Smooth muscle cell (in vitro differentiated cells): ENCODE measurements around the gene MAD1L1. TPM values are rescaled to one million over a fixed set of nuclear protein-coding genes. Genes with fewer than 3 reads are reported as not detected.

Experiments used
- DNase-seq: peaks from one replicate; lab custom pipeline; 2025; ENCODE audit not compliant: unreplicated experiment; lab: John Stamatoyannopoulos, UW
- H2AFZ ChIP-seq: fragments of 200-600 bp; sonication (generic); 2 replicates; pipeline ENCODE4 v1.6.0; 2016; ENCODE audit warnings: antibody characterized with exemption, low read depth, mild to moderate bottlenecking
- H3F3A ChIP-seq: fragments of 200-600 bp; sonication (generic); 2 replicates; pipeline ENCODE4 v1.6.0; 2017; ENCODE audit warnings: antibody characterized with exemption, low read depth
- H3K27ac ChIP-seq: fragments of 200-600 bp; sonication (generic); 2 replicates; pipeline ENCODE4 v1.5.1; 2016; ENCODE audit warnings: low read depth, mild to moderate bottlenecking
- H3K27me3 ChIP-seq: fragments of 200-600 bp; sonication (generic); 2 replicates; pipeline ENCODE4 v1.6.1; 2016; ENCODE audit warnings: low read depth, mild to moderate bottlenecking
- H3K36me3 ChIP-seq: fragments of 200-600 bp; sonication (generic); 2 replicates; pipeline ENCODE4 v1.5.1; 2016; ENCODE audit warnings: low read depth
- H3K4me1 ChIP-seq: fragments of 200-600 bp; sonication (generic); 2 replicates; pipeline ENCODE4 v1.5.1; 2016; ENCODE audit warnings: low read depth
- H3K4me2 ChIP-seq: fragments of 200-600 bp; sonication (generic); 2 replicates; pipeline ENCODE4 v1.6.0; 2016; ENCODE audit warnings: mild to moderate bottlenecking
- H3K4me3 ChIP-seq: fragments of 200-600 bp; sonication (generic); 2 replicates; pipeline ENCODE4 v1.5.1; 2016; ENCODE audit warnings: mild to moderate bottlenecking
- H3K79me2 ChIP-seq: fragments of 200-600 bp; sonication (generic); 2 replicates; pipeline ENCODE4 v1.6.0; 2016; ENCODE audit warnings: low read depth, mild to moderate bottlenecking
- H3K9ac ChIP-seq: fragments of 200-600 bp; sonication (generic); 2 replicates; pipeline ENCODE4 v1.6.0; 2016; ENCODE audit warnings: low read depth
- H3K9me3 ChIP-seq: fragments of 200-600 bp; sonication (generic); replicated peaks from 2 replicates; pipeline ENCODE4 v1.5.1; 2016; ENCODE audit warnings: low read depth
- H4K20me1 ChIP-seq: fragments of 200-600 bp; sonication (generic); 2 replicates; pipeline ENCODE4 v1.6.0; 2016; ENCODE audit warnings: low read depth
- WGBS: methylation state at CpG from one replicate; pipeline ENCODE4 v1.1.7; 2016; ENCODE audit warnings: low lambda C conversion rate; 5-methylcytosine and 5-hydroxymethylcytosine counted together
- polyA plus RNA-seq: library from polyadenylated mRNA; unstranded; fragments of >200 nt; fragmentation: Nextera tagmentation; extraction: Ambion mirVana; gene quantifications from 2 replicates; pipeline ENCODE4 v1.2.1, GENCODE V29; 2016
- total RNA-seq: library from RNA; depleted of rRNA; stranded (reverse); fragments of >200 nt; gene quantifications from 2 replicates; pipeline ENCODE4 v1.2.3, GENCODE V29; 2014
- TF ChIP-seq, protein P1 (sequence below): fragments of 200-600 bp; sonication (generic); IDR thresholded peaks from 2 replicates; pipeline ENCODE4 v1.5.1; 2017; ENCODE audit warnings: borderline replicate concordance, mild to moderate bottlenecking, antibody characterized with exemption; ENCODE audit not compliant: insufficient read depth, poor library complexity, severe bottlenecking

Gene MAD1L1
- total and polyA plus RNA-seq, 2 experiments from 2014 or later, result 33.4 to 60.7 TPM

DNA sequence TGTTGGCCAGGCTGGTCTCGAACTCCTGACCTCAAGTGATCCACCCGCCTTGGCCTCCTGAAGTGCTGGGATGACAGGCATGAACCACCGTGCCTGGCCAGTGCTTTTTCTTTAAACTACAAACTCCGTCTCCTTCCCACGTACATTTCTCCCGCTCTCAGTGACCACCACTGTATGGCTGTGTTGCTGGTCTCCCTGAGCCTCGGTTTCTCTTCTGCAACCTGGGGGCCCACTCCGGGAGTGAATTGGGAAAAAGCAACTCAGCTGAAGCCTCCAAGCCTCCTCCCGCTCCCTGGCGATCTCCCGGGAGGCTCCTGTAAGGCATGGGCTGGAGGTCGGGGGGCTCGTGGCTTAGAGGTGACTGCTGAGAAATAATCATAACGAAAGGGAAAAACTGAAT is 426.4 kb downstream of the MAD1L1 start:
- 94% methylated on average over 14 of the region's 14 CpGs for WGBS
- H3K27me3 ChIP-seq, result no peaks in the 10 kb centered on the region

GRCh38 chr7:1804310-1804709 is 428.4 kb downstream of the MAD1L1 start:
- H3K4me2 ChIP-seq, result no peak overlapping the region
- H3K9me3 ChIP-seq, result no peaks in the 10 kb centered on the region
- no peak for DNase-seq
- H3K27me3 ChIP-seq, result no peaks in the 10 kb centered on the region
- 92% methylated on average over 21 of the region's 21 CpGs for WGBS
- no peaks in the 10 kb centered on the region for H3K36me3 ChIP-seq
- H2AFZ ChIP-seq, result no peak overlapping the region
- H3K4me3 ChIP-seq, result no peak overlapping the region
- H3K9ac ChIP-seq, result no peak overlapping the region
- no peaks in the 10 kb centered on the region for H4K20me1 ChIP-seq
- no peak overlapping the region for H3K27ac ChIP-seq
- no peaks in the 10 kb centered on the region for H3K79me2 ChIP-seq
- H3K4me1 ChIP-seq, result no peaks in the 10 kb centered on the region
- TF ChIP-seq, protein P1, sequence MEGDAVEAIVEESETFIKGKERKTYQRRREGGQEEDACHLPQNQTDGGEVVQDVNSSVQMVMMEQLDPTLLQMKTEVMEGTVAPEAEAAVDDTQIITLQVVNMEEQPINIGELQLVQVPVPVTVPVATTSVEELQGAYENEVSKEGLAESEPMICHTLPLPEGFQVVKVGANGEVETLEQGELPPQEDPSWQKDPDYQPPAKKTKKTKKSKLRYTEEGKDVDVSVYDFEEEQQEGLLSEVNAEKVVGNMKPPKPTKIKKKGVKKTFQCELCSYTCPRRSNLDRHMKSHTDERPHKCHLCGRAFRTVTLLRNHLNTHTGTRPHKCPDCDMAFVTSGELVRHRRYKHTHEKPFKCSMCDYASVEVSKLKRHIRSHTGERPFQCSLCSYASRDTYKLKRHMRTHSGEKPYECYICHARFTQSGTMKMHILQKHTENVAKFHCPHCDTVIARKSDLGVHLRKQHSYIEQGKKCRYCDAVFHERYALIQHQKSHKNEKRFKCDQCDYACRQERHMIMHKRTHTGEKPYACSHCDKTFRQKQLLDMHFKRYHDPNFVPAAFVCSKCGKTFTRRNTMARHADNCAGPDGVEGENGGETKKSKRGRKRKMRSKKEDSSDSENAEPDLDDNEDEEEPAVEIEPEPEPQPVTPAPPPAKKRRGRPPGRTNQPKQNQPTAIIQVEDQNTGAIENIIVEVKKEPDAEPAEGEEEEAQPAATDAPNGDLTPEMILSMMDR, result no peak
- H3F3A ChIP-seq, result no peaks in the 10 kb centered on the region

More for the DNA sequence above, 426.4 kb downstream of the MAD1L1 start:
- Histone ChIP-seq H3K79me2 (no peaks in the 10 kb centered on the region), H3K27ac (no peak overlapping the region), H3F3A (no peaks in the 10 kb centered on the region), H3K36me3 (no peaks in the 10 kb centered on the region), H2AFZ (no peak overlapping the region), H3K4me1 (no peaks in the 10 kb centered on the region), H3K4me2 (no peak overlapping the region), H3K9ac (no peak overlapping the region), H3K4me3 (no peak overlapping the region), H3K9me3 (no peaks in the 10 kb centered on the region), H4K20me1 (no peaks in the 10 kb centered on the region)
- DNase-seq, result no peak
- TF ChIP-seq, protein P1, result no peak

- Histone ChIP-seq H3K4me3 (no peak overlapping the region), H3K27me3 (no peaks in the 10 kb centered on the region), H3K4me1 (no peaks in the 10 kb centered on the region), H3K36me3 (no peaks in the 10 kb centered on the region), H3K79me2 (no peaks in the 10 kb centered on the region), H2AFZ (no peak overlapping the region), H3K27ac (no peak overlapping the region), H4K20me1 (no peaks in the 10 kb centered on the region), H3F3A (no peaks in the 10 kb centered on the region), H3K4me2 (no peak overlapping the region), H3K9me3 (no peaks in the 10 kb centered on the region), H3K9ac (no peak overlapping the region)
- TF ChIP-seq, protein P1, result no peak
- 90% methylated on average over 4 of the region's 4 CpGs for WGBS
- no peak for DNase-seq
Measured at GRCh38 chr7:1802899-1803298, 429.8 kb downstream of the MAD1L1 start.

GRCh38 chr7:1800902-1801301 is 431.8 kb downstream of the MAD1L1 start:
- Histone ChIP-seq H3K9ac (no peak overlapping the region), H2AFZ (no peak overlapping the region), H3K36me3 (no peaks in the 10 kb centered on the region), H3K9me3 (no peaks in the 10 kb centered on the region), H4K20me1 (no peaks in the 10 kb centered on the region), H3F3A (no peaks in the 10 kb centered on the region), H3K4me3 (no peak overlapping the region), H3K4me2 (no peak overlapping the region), H3K4me1 (no peaks in the 10 kb centered on the region), H3K27ac (no peak overlapping the region), H3K79me2 (no peaks in the 10 kb centered on the region), H3K27me3 (no peaks in the 10 kb centered on the region)
- TF ChIP-seq, protein P1, result no peak
- WGBS, result 85% methylated on average over 14 of the region's 14 CpGs
- no peak for DNase-seq
